Activated T-cell treated with anti-CD3 and anti-CD28 coated beads for 1 hour (primary cell): ENCODE data around the gene LHFPL2.

ENCODE experiments used
- DNase-seq: peaks from one replicate; pipeline ENCODE4 v3.0.0-alpha.2; 2020; ENCODE audit warnings: low read depth

Gene LHFPL2

GRCh38 chr5:78666041-78666444, 17.5 kb upstream of the LHFPL2 start:
- no peak for DNase-seq

- no peak for DNase-seq
Measured at GRCh38 chr5:78665534-78665933, 17.0 kb upstream of the LHFPL2 start.

GRCh38 chr5:78662323-78662722, 13.8 kb upstream of the LHFPL2 start:
- DNase-seq = no peak

- DNase-seq = no peak
Measured at GRCh38 chr5:78661691-78662090, 13.1 kb upstream of the LHFPL2 start.

GRCh38 chr5:78661044-78661443, 12.5 kb upstream of the LHFPL2 start:
- no peak for DNase-seq

GRCh38 chr5:78660401-78660800, 11.8 kb upstream of the LHFPL2 start:
- no peak for DNase-seq

- DNase-seq = no peak
Measured at GRCh38 chr5:78659714-78660113, 11.1 kb upstream of the LHFPL2 start.

GRCh38 chr5:78659114-78659513, 10.5 kb upstream of the LHFPL2 start:
- DNase-seq = no peak

GRCh38 chr5:78657201-78657600, 8.6 kb upstream of the LHFPL2 start:
- no peak for DNase-seq

GRCh38 chr5:78655746-78656290, 7.2 kb upstream of the LHFPL2 start:
- DNase-seq = no peak

- no peak for DNase-seq
Measured at GRCh38 chr5:78654386-78654785, 5.8 kb upstream of the LHFPL2 start.

GRCh38 chr5:78653681-78654366, 5.3 kb upstream of the LHFPL2 start:
- DNase-seq = no peak

- DNase-seq = no peak
Measured at GRCh38 chr5:78653031-78653430, 4.5 kb upstream of the LHFPL2 start.

- no peak for DNase-seq
Measured at GRCh38 chr5:78651468-78651867, 2.9 kb upstream of the LHFPL2 start.

GRCh38 chr5:78650531-78650930, 2.0 kb upstream of the LHFPL2 start:
- no peak for DNase-seq

GRCh38 chr5:78649861-78650496, 1.4 kb upstream of the LHFPL2 start:
- no peak for DNase-seq

- DNase-seq = no peak
Measured at GRCh38 chr5:78649211-78649695, 681 bp upstream of the LHFPL2 start.

GRCh38 chr5:78647838-78648358, 674 bp downstream of the LHFPL2 start:
- no peak for DNase-seq

GRCh38 chr5:78647351-78647818, 1.2 kb downstream of the LHFPL2 start:
- no peak for DNase-seq

- DNase-seq = no peak
Measured at GRCh38 chr5:78644741-78645300, 3.8 kb downstream of the LHFPL2 start.

GRCh38 chr5:78644129-78644528, 4.4 kb downstream of the LHFPL2 start:
- no peak for DNase-seq

GRCh38 chr5:78642701-78643100, 5.9 kb downstream of the LHFPL2 start:
- no peak for DNase-seq
